HEK293 (cell line): Measurements from ENCODE around the gene CDC42BPA.

Experiments used
- GLIS1 ChIP-seq: fragments of 450-650 bp; formaldehyde crosslinking; IDR thresholded peaks from 2 replicates; pipeline ENCODE4 v1.5.1; 2016; ENCODE audit warnings: missing biosample characterization, missing genetic modification characterization
- OVOL3 ChIP-seq: fragments of 450-650 bp; formaldehyde crosslinking; IDR thresholded peaks from 2 replicates; pipeline ENCODE4 v1.5.1; 2016; ENCODE audit warnings: missing biosample characterization, missing genetic modification characterization
- ZBTB1 ChIP-seq: fragments of 450-650 bp; formaldehyde crosslinking; IDR thresholded peaks from 2 replicates; pipeline ENCODE4 v1.5.1; 2016; ENCODE audit warnings: missing biosample characterization, missing genetic modification characterization
- ZBTB8A ChIP-seq: fragments of 450-650 bp; formaldehyde crosslinking; IDR thresholded peaks from 2 replicates; pipeline ENCODE4 v1.5.1; 2016; ENCODE audit warnings: missing biosample characterization, missing genetic modification characterization
- ZNF112 ChIP-seq: fragments of 450-650 bp; formaldehyde crosslinking; IDR thresholded peaks from 2 replicates; pipeline ENCODE4 v1.5.0; 2017; ENCODE audit warnings: missing biosample characterization, missing genetic modification characterization
- ZNF114 ChIP-seq: fragments of 450-650 bp; formaldehyde crosslinking; IDR thresholded peaks from 2 replicates; pipeline ENCODE4 v1.5.0; 2017; ENCODE audit warnings: missing biosample characterization, missing genetic modification characterization
- ZNF140 ChIP-seq: fragments of 450-650 bp; formaldehyde crosslinking; IDR thresholded peaks from 2 replicates; pipeline ENCODE4 v1.5.1; 2016; ENCODE audit warnings: missing biosample characterization, missing genetic modification characterization
- ZNF311 ChIP-seq: fragments of 450-650 bp; formaldehyde crosslinking; IDR thresholded peaks from 2 replicates; pipeline ENCODE4 v1.5.1; 2017; ENCODE audit warnings: missing biosample characterization, missing genetic modification characterization, borderline replicate concordance
- ZNF341 ChIP-seq: fragments of 450-650 bp; formaldehyde crosslinking; IDR thresholded peaks from 2 replicates; pipeline ENCODE4; 2016; ENCODE audit warnings: low read depth, missing biosample characterization, missing genetic modification characterization
- ZNF37A ChIP-seq: fragments of 450-650 bp; IDR thresholded peaks from 2 replicates; pipeline ENCODE4 v1.5.1; 2018; ENCODE audit warnings: missing biosample characterization, missing genetic modification characterization
- ZNF548 ChIP-seq: fragments of 450-650 bp; formaldehyde crosslinking; IDR thresholded peaks from 2 replicates; pipeline ENCODE4 v1.5.1; 2016; ENCODE audit warnings: missing biosample characterization, missing genetic modification characterization
- ZNF596 ChIP-seq: fragments of 450-650 bp; IDR thresholded peaks from 2 replicates; pipeline ENCODE4 v1.5.0; 2018; ENCODE audit warnings: missing biosample characterization, mild to moderate bottlenecking, missing genetic modification characterization, moderate library complexity
- ZNF660 ChIP-seq: fragments of 450-650 bp; IDR thresholded peaks from 2 replicates; pipeline ENCODE4 v1.5.1; 2018; ENCODE audit warnings: missing biosample characterization, mild to moderate bottlenecking, missing genetic modification characterization
- TF ChIP-seq, protein P1 (sequence below): fragments of 450-650 bp; formaldehyde crosslinking; conservative IDR thresholded peaks from 2 replicates; pipeline ENCODE4 v1.5.1; 2016; ENCODE audit warnings: low read depth, missing biosample characterization, missing genetic modification characterization
- TF ChIP-seq, protein P2 (sequence below): fragments of 450-650 bp; formaldehyde crosslinking; IDR thresholded peaks from 2 replicates; pipeline ENCODE4 v1.5.1; 2016; ENCODE audit warnings: missing biosample characterization, missing genetic modification characterization
- TF ChIP-seq, protein P3 (sequence below): fragments of 450-650 bp; formaldehyde crosslinking; IDR thresholded peaks from 2 replicates; pipeline ENCODE4 v1.5.1; 2017; ENCODE audit warnings: missing biosample characterization, missing genetic modification characterization
- TF ChIP-seq, protein P4 (sequence below): fragments of 450-650 bp; formaldehyde crosslinking; IDR thresholded peaks from 2 replicates; pipeline ENCODE4 v1.5.1; 2016; ENCODE audit warnings: missing biosample characterization, missing genetic modification characterization, borderline replicate concordance
- TF ChIP-seq, protein P5 (sequence below): fragments of 450-650 bp; formaldehyde crosslinking; IDR thresholded peaks from 2 replicates; pipeline ENCODE4 v1.5.1; 2016; ENCODE audit warnings: missing biosample characterization, missing genetic modification characterization
- TF ChIP-seq, protein P6 (sequence below): fragments of 450-650 bp; formaldehyde crosslinking; IDR thresholded peaks from 2 replicates; pipeline ENCODE4 v1.5.1; 2016; ENCODE audit warnings: missing biosample characterization, missing genetic modification characterization, low read depth
- TF ChIP-seq, protein P7 (sequence below): fragments of 450-650 bp; formaldehyde crosslinking; IDR thresholded peaks from 2 replicates; pipeline ENCODE4 v1.5.1; 2016; ENCODE audit warnings: missing biosample characterization, missing genetic modification characterization
- TF ChIP-seq, protein P8 (sequence below): fragments of 450-650 bp; formaldehyde crosslinking; IDR thresholded peaks from 2 replicates; pipeline ENCODE4 v1.5.1; 2017; ENCODE audit warnings: missing biosample characterization, missing genetic modification characterization

Gene CDC42BPA

DNA sequence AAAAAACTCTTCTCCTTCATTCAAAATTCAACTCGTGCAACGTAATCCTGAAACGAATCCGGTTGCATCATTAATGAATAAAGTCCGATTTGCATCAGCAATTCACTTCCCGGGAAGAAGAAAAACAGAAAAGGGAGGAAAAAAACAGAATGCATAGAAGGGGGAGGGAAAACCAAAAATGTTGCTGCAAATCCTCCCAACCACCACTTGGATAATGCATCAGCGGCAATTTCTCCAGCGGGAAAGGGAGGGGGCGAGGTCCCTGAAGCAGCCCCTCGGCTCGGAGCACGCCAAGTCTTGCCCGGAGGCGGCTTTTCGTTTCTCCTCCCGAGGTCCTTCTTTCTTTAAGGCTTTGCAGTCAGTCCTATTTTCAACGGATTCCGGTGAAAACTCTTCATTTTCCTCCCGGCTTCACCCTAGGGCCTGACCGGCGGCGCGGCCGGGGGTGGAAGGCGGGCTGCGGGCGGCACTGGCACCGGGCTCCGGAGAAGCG is 723 bp downstream of the CDC42BPA start (continued):
- TF ChIP-seq, protein P1, sequence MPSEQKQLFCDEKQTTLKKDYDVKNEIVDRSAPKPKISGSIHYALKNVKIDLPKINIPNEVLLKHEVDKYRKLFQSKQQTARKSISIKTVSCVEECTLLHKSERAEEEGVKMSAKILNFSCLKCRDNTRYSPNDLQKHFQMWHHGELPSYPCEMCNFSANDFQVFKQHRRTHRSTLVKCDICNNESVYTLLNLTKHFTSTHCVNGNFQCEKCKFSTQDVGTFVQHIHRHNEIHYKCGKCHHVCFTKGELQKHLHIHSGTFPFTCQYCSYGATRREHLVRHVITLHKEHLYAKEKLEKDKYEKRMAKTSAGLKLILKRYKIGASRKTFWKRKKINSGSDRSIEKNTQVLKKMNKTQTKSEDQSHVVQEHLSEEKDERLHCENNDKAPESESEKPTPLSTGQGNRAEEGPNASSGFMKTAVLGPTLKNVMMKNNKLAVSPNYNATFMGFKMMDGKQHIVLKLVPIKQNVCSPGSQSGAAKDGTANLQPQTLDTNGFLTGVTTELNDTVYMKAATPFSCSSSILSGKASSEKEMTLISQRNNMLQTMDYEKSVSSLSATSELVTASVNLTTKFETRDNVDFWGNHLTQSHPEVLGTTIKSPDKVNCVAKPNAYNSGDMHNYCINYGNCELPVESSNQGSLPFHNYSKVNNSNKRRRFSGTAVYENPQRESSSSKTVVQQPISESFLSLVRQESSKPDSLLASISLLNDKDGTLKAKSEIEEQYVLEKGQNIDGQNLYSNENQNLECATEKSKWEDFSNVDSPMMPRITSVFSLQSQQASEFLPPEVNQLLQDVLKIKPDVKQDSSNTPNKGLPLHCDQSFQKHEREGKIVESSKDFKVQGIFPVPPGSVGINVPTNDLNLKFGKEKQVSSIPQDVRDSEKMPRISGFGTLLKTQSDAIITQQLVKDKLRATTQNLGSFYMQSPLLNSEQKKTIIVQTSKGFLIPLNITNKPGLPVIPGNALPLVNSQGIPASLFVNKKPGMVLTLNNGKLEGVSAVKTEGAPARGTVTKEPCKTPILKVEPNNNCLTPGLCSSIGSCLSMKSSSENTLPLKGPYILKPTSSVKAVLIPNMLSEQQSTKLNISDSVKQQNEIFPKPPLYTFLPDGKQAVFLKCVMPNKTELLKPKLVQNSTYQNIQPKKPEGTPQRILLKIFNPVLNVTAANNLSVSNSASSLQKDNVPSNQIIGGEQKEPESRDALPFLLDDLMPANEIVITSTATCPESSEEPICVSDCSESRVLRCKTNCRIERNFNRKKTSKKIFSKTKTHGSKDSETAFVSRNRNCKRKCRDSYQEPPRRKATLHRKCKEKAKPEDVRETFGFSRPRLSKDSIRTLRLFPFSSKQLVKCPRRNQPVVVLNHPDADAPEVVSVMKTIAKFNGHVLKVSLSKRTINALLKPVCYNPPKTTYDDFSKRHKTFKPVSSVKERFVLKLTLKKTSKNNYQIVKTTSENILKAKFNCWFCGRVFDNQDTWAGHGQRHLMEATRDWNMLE = 0 out of 2 replicates have a peak, but pooled peaks have one; percentile 30
- TF ChIP-seq, protein P2, sequence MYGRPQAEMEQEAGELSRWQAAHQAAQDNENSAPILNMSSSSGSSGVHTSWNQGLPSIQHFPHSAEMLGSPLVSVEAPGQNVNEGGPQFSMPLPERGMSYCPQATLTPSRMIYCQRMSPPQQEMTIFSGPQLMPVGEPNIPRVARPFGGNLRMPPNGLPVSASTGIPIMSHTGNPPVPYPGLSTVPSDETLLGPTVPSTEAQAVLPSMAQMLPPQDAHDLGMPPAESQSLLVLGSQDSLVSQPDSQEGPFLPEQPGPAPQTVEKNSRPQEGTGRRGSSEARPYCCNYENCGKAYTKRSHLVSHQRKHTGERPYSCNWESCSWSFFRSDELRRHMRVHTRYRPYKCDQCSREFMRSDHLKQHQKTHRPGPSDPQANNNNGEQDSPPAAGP = peak; percentile 69; the same call in 1 of the 2 replicates
- TF ChIP-seq GLIS1 (0 out of 2 replicates have a peak, but pooled peaks have one; percentile 12), ZNF596 (tag by site-specific recombination) (0 out of 2 replicates have a peak, but pooled peaks have one; percentile 33), ZNF114 (no peak), ZNF660 (tag by site-specific recombination) (no peak), ZBTB1 (tag by site-specific recombination) (no peak), ZNF311 (tag by site-specific recombination) (no peak), ZNF341 (tag by site-specific recombination) (peak; percentile 99), OVOL3 (tag by site-specific recombination) (no peak), ZBTB8A (no peak; the same call in 1 of the 2 replicates), ZNF548 (tag by site-specific recombination) (no peak), ZNF112 (tag by site-specific recombination) (no peak), ZNF140 (tag by site-specific recombination) (no peak), ZNF37A (no peak)
- TF ChIP-seq, protein P3, sequence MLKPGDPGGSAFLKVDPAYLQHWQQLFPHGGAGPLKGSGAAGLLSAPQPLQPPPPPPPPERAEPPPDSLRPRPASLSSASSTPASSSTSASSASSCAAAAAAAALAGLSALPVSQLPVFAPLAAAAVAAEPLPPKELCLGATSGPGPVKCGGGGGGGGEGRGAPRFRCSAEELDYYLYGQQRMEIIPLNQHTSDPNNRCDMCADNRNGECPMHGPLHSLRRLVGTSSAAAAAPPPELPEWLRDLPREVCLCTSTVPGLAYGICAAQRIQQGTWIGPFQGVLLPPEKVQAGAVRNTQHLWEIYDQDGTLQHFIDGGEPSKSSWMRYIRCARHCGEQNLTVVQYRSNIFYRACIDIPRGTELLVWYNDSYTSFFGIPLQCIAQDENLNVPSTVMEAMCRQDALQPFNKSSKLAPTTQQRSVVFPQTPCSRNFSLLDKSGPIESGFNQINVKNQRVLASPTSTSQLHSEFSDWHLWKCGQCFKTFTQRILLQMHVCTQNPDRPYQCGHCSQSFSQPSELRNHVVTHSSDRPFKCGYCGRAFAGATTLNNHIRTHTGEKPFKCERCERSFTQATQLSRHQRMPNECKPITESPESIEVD = peak; percentile 100
- TF ChIP-seq, protein P4, sequence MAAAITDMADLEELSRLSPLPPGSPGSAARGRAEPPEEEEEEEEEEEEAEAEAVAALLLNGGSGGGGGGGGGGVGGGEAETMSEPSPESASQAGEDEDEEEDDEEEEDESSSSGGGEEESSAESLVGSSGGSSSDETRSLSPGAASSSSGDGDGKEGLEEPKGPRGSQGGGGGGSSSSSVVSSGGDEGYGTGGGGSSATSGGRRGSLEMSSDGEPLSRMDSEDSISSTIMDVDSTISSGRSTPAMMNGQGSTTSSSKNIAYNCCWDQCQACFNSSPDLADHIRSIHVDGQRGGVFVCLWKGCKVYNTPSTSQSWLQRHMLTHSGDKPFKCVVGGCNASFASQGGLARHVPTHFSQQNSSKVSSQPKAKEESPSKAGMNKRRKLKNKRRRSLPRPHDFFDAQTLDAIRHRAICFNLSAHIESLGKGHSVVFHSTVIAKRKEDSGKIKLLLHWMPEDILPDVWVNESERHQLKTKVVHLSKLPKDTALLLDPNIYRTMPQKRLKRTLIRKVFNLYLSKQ (tag by site-specific recombination) = no peak
- TF ChIP-seq, protein P5, sequence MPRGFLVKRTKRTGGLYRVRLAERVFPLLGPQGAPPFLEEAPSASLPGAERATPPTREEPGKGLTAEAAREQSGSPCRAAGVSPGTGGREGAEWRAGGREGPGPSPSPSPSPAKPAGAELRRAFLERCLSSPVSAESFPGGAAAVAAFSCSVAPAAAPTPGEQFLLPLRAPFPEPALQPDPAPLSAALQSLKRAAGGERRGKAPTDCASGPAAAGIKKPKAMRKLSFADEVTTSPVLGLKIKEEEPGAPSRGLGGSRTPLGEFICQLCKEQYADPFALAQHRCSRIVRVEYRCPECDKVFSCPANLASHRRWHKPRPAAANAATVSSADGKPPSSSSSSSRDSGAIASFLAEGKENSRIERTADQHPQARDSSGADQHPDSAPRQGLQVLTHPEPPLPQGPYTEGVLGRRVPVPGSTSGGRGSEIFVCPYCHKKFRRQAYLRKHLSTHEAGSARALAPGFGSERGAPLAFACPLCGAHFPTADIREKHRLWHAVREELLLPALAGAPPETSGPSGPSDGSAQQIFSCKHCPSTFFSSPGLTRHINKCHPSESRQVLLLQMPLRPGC = no peak
- TF ChIP-seq, protein P6, sequence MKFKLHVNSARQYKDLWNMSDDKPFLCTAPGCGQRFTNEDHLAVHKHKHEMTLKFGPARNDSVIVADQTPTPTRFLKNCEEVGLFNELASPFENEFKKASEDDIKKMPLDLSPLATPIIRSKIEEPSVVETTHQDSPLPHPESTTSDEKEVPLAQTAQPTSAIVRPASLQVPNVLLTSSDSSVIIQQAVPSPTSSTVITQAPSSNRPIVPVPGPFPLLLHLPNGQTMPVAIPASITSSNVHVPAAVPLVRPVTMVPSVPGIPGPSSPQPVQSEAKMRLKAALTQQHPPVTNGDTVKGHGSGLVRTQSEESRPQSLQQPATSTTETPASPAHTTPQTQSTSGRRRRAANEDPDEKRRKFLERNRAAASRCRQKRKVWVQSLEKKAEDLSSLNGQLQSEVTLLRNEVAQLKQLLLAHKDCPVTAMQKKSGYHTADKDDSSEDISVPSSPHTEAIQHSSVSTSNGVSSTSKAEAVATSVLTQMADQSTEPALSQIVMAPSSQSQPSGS (tag by site-specific recombination) = peak; percentile 92
- TF ChIP-seq, protein P7, sequence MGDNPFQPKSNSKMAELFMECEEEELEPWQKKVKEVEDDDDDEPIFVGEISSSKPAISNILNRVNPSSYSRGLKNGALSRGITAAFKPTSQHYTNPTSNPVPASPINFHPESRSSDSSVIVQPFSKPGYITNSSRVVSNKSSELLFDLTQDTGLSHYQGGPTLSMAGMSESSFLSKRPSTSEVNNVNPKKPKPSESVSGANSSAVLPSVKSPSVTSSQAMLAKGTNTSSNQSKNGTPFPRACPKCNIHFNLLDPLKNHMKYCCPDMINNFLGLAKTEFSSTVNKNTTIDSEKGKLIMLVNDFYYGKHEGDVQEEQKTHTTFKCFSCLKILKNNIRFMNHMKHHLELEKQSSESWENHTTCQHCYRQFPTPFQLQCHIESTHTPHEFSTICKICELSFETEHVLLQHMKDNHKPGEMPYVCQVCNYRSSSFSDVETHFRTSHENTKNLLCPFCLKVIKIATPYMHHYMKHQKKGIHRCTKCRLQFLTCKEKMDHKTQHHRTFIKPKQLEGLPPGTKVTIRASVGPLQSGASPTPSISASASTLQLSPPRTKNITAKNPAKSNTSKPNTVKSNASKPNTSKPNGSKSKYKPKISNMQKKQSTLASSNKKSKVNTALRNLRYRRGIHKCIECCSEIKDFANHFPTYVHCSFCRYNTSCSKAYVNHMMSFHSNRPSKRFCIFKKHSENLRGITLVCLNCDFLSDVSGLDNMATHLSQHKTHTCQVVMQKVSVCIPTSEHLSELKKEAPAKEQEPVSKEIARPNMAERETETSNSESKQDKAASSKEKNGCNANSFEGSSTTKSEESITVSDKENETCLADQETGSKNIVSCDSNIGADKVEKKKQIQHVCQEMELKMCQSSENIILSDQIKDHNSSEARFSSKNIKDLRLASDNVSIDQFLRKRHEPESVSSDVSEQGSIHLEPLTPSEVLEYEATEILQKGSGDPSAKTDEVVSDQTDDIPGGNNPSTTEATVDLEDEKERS (tag by site-specific recombination) = no peak
- TF ChIP-seq, protein P8, sequence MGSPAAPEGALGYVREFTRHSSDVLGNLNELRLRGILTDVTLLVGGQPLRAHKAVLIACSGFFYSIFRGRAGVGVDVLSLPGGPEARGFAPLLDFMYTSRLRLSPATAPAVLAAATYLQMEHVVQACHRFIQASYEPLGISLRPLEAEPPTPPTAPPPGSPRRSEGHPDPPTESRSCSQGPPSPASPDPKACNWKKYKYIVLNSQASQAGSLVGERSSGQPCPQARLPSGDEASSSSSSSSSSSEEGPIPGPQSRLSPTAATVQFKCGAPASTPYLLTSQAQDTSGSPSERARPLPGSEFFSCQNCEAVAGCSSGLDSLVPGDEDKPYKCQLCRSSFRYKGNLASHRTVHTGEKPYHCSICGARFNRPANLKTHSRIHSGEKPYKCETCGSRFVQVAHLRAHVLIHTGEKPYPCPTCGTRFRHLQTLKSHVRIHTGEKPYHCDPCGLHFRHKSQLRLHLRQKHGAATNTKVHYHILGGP (tag by site-specific recombination) = no peak
